H1 (cell line): Measurements from ENCODE around the gene UBR7. TPM values are rescaled to one million over a fixed set of nuclear protein-coding genes. Genes with fewer than 3 reads are reported as not detected.

ENCODE experiments used
- BACH1 ChIP-seq: IDR thresholded peaks from 2 replicates; pipeline ENCODE4 v1.6.1; 2012; ENCODE audit warnings: low read length, improper control_type of control experiment
- BRCA1 ChIP-seq: IDR thresholded peaks from 2 replicates; pipeline ENCODE4 v1.6.1; 2012; ENCODE audit warnings: low read depth, low read length, improper control_type of control experiment
- CBX5 ChIP-seq: fragments of 300-800, 300-1000 bp; sonication (generic); IDR thresholded peaks from 2 replicates; pipeline ENCODE4 v1.7.1; 2016; ENCODE audit warnings: antibody characterized with exemption, low read length, low read depth
- CREB1 ChIP-seq: IDR thresholded peaks from 2 replicates; pipeline ENCODE4 v1.6.1; 2012; ENCODE audit warnings: inconsistent platforms
- CTBP2 ChIP-seq: IDR thresholded peaks from 2 replicates; pipeline ENCODE4 v1.7.0; 2011; ENCODE audit warnings: borderline replicate concordance, mild to moderate bottlenecking, moderate library complexity, mixed read lengths, low read length; ENCODE audit not compliant: insufficient read depth, insufficient read length
- FOSL1 ChIP-seq: IDR thresholded peaks from 2 replicates; pipeline ENCODE4 v1.6.1; 2011; ENCODE audit warnings: mild to moderate bottlenecking, low read depth, low read length, moderate library complexity; ENCODE audit not compliant: insufficient read depth
- HDAC6 ChIP-seq: IDR thresholded peaks from one replicate; pipeline ENCODE4 v1.7.1; 2012; ENCODE audit warnings: low read depth, mild to moderate bottlenecking, inconsistent platforms, low read length, moderate library complexity
- JUND ChIP-seq: IDR thresholded peaks from 2 replicates; pipeline ENCODE4 v1.6.1; 2011; ENCODE audit warnings: mild to moderate bottlenecking, improper control_type of control experiment, low read length
- NRF1 ChIP-seq: IDR thresholded peaks from 2 replicates; pipeline ENCODE4 v1.6.1; 2011; ENCODE audit warnings: mild to moderate bottlenecking, low read depth, low read length, improper control_type of control experiment
- POLR2A ChIP-seq, 2 experiments: IDR thresholded peaks; 1 replicate in 1 of 2; 2 replicates in 1 of 2; pipeline ENCODE4 v1.6.1; 2011; ENCODE audit warnings: low read depth in 2 of 2, low read length in 2 of 2, mild to moderate bottlenecking in 2 of 2; ENCODE audit errors: control extremely low read depth in 1 of 2
- RAD21 ChIP-seq, 2 experiments: IDR thresholded peaks in 1 of 2; conservative IDR thresholded peaks in 1 of 2; 2 replicates each; pipeline ENCODE4 v1.6.1; 2011; ENCODE audit warnings: low read depth in 2 of 2, low read length in 2 of 2, improper control_type of control experiment in 1 of 2, inconsistent platforms in 1 of 2, mild to moderate bottlenecking in 1 of 2, moderate library complexity in 1 of 2
- RFX5 ChIP-seq: IDR thresholded peaks from 2 replicates; pipeline ENCODE4 v1.6.1; 2011; ENCODE audit warnings: low read depth, low read length, improper control_type of control experiment, borderline replicate concordance
- SP2 ChIP-seq: IDR thresholded peaks from 2 replicates; pipeline ENCODE4 v1.6.1; 2012; ENCODE audit warnings: mild to moderate bottlenecking, low read length, inconsistent platforms
- TAF7 ChIP-seq: optimal IDR thresholded peaks from 2 replicates; pipeline ENCODE3; 2011; ENCODE audit warnings: low read depth, mild to moderate bottlenecking, inconsistent platforms, low read length, moderate library complexity, borderline replicate concordance
- YY1 ChIP-seq: IDR thresholded peaks from 2 replicates; pipeline ENCODE4 v1.6.1; 2011; ENCODE audit warnings: low read depth, mild to moderate bottlenecking, low read length
- polyA plus RNA-seq, 7 experiments: library from polyadenylated mRNA; depleted of rRNA in 3 of 7; stranded (reverse) in 5 of 7; unstranded in 2 of 7; fragments of >200 nt in 5 of 7; fragments of 200-250 nt in 2 of 7; gene quantifications; 1 replicate in 5 of 7; 2 replicates in 1 of 7; 4 replicates in 1 of 7; pipeline versions ENCODE4 v1.2.1 to v1.2.3, GENCODE V29; 2011 to 2013; ENCODE audit warnings: missing spikeins in 2 of 7, mixed read lengths in 2 of 7
- total RNA-seq: library from RNA; stranded (reverse); fragmentation: NEBNext Ultra II Directional; extraction: Animal tissue kit (Norgen Biotek cat#: 25700); gene quantifications from 2 replicates; pipeline ENCODE4 v1.2.1, GENCODE V29; 2021

The UBR7 gene
- total and polyA plus RNA-seq, 2 of the 8 experiments (the other 6 are each of a cell fraction or from before 2014, with no cell fraction given): 20.1 to 28.4 TPM

DNA sequence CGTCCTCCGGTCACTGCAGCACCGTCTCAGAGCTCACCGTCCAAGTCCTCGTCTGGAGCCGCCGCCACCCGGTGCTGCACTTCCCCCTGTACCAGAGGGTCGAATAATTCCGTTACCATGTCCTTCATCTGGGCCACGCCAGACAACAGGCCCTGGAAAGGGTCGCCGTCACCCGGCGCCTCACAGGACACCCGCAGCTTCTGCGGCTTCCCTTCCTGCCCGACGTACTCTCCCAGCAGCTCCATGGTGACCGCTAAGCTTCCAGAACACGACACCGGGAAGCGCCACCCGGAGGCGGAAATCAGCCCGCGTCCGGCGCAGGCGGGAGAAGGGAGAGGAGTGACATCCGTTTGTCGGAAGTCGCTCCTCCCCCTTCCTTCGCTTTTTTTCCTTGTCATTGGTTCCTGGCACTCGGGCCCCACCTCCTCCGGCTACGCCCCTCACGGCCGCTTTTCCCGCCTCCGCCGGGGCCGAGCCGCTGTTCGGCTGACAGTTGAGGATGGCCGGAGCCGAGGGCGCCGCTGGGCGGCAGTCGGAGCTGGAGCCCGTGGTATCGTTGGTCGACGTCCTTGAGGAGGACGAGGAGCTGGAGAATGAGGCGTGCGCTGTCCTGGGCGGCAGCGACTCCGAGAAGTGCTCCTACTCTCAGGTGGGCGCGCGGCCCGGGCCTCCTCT, at the start of gene UBR7, which contains the start of gene GON7 (continued):
- TF ChIP-seq BRCA1 (no peak), CTBP2 (no peak), HDAC6 (no peak), CREB1 (peak; percentile 94), YY1 (no peak), POLR2A (IDR thresholded peaks at IDR 0.05; ENCODE audit: control extremely low read depth in 1 of 2, low read depth in 2 of 2, low read length in 2 of 2) (peak; percentile 52 to 75), JUND (no peak), NRF1 (no peak), TAF7 (peak; percentile 58), FOSL1 (no peak), SP2 (no peak), CBX5 (no peak), RAD21 (IDR thresholded peaks at IDR 0.05 in 1 of 2, conservative IDR thresholded peaks at IDR 0.05 in 1 of 2; ENCODE audit: low read depth in 2 of 2, low read length in 2 of 2) (0 out of 4 replicates have a peak, but pooled peaks of 1 of the 2 experiments have one; percentile 8), RFX5 (no peak), BACH1 (no peak)
